T-helper 22 cell (primary cell): ENCODE data around the gene IGF1R.

Experiments used
- DNase-seq: peaks from one replicate; pipeline ENCODE4 v3.0.0-alpha.2; 2020; ENCODE audit warnings: low read depth

Gene IGF1R

GRCh38 chr15:98888820-98889479 lies 240.6 kb downstream of the IGF1R start:
- DNase-seq, result no peak

- DNase-seq, result no peak
Measured at GRCh38 chr15:98889930-98890695, 241.8 kb downstream of the IGF1R start.

DNA sequence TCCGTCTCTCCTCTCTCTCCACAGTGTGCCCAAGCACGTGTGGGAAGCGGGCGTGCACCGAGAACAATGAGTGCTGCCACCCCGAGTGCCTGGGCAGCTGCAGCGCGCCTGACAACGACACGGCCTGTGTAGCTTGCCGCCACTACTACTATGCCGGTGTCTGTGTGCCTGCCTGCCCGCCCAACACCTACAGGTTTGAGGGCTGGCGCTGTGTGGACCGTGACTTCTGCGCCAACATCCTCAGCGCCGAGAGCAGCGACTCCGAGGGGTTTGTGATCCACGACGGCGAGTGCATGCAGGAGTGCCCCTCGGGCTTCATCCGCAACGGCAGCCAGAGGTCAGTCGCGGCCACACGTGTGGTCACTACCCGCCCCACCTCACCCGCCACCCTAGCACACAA lies 243.0 kb downstream of the IGF1R start:
- no peak for DNase-seq

DNA sequence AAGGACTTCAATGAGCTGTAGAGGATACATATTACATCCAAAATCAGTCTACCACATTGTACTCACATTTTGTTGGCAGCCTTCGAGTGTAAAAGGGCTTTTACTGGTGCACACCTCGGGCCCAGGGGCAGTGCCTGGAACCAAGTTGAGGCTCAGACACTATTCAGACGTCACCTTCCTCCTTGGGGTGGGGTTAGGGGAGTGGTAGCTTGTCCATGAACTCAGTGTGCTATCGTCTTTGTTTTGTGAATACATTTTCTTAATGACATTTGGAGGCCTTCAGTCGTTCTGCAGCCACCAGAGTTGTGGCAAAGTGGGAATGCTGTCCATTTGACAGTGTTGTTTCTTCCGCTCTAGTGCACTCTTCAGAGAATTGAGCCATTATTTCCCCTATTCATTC lies 245.1 kb downstream of the IGF1R start:
- no peak for DNase-seq

DNA sequence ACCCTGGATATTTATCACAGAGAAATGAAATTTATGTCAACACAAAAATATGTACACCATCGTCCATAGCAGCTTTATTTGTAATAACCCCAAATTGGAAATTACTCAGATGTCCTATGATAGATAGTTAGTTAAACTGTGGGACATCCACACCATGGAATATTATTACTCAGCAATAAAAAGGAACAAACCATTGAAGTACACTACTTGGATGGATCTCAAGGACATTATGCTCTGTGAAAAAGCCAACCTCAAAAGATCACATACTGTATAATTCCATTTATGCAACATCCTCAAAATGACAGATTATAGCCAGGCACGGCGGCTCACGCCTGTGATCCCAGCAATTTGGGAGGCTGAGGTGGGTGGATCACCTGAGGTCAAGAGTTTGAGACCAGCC lies 246.0 kb downstream of the IGF1R start:
- no peak for DNase-seq

DNA sequence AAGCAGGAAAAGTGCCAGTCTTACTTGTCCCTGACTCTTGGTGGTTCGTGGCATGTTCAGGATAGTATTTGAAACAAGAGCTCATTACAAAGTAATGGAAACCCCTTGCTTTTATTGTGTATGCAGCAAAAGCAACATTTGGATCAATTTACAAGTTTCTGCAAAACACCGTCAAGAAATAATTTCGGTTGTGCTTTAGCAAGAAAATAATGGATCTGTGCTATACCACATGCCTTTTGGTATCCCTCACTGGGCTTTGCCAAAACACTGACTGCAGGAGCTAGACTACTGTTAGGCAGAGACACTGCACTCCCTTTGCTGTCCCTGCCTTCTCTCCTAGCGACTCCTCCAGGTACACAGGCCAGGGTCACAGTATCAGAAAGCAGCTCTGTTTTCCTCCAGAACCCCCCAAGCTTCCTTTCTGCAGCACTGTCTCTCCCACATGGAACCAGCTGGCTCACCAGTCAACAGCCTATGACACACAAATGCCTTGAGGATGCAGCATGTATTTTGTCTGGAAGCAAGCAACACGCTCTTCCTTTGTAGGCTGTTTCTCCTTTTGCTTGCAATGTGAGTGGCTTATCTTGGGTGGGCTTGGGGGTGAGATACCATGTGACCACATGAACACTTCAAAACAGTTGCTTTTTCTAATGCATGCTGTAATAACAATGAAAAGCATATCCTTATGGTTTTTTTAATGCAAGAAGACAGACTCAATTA lies 247.8 kb downstream of the IGF1R start:
- DNase-seq, result no peak

GRCh38 chr15:98896802-98897732 lies 248.7 kb downstream of the IGF1R start:
- DNase-seq, result no peak

DNA sequence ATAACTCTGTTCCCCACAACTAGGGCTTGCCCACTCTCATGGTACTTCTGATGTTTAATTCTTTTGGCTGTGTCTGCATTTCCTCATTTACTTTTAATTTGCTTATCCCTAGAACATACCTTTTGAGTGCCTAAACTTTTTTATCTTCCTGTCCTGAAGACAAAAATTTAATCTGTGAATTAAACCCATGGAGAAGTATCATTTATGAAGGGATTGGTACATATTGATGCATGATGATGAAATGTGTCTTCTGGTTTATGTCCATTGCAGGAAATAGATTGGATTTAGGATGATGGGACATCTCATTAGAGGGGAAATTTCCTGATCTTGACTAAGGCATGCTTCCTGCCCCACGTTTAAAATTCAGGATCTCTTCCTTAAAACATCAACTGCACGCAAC lies 249.8 kb downstream of the IGF1R start:
- DNase-seq, result no peak

GRCh38 chr15:98899272-98900021 lies 251.1 kb downstream of the IGF1R start:
- no peak for DNase-seq

- no peak for DNase-seq
Measured at GRCh38 chr15:98900356-98900755, 252.0 kb downstream of the IGF1R start.

GRCh38 chr15:98901434-98902072 lies 253.2 kb downstream of the IGF1R start:
- DNase-seq, result no peak

DNA sequence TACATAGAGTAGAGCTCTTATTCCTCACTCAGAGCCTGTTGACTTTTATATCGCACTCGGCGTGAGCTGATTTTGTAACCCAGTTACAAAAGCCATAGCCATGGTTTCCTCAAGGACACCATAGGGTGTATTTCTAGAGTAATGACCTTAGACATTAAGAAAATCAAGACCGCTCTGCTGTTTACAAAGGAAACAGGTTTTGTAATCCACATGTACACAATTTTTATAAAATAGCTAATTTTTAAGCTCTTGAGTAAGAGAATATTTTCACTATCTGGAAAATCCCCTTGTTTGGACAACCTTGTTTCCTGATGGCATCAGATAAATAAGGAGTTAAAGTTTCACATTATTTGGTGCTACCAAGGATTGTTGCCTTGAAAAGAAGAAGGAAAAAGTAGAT lies 254.6 kb downstream of the IGF1R start:
- no peak for DNase-seq

- no peak for DNase-seq
Measured at GRCh38 chr15:98903377-98904018, 255.2 kb downstream of the IGF1R start.

DNA sequence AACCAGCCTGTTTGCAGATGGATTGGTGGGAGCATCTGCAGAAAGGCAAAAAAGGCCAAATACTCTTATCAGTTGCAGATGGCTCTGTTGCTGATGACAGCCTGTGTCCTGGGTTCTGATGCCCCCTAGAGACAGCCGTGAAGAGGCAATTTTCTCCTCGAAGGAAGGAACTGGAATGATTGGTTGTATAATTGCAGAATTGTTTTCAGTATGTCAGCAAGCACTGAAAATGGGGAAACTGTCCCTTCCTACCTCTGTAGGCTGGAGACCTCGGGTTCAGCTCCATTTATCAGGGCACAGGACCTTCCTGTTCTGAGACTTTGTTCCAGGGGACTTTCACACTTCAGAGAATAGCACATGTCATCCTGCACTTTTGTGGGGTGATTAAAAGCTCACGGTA lies 256.2 kb downstream of the IGF1R start:
- no peak for DNase-seq

GRCh38 chr15:98905963-98906711 lies 257.8 kb downstream of the IGF1R start:
- no peak for DNase-seq

GRCh38 chr15:98906712-98907083 lies 258.4 kb downstream of the IGF1R start:
- DNase-seq, result no peak

DNA sequence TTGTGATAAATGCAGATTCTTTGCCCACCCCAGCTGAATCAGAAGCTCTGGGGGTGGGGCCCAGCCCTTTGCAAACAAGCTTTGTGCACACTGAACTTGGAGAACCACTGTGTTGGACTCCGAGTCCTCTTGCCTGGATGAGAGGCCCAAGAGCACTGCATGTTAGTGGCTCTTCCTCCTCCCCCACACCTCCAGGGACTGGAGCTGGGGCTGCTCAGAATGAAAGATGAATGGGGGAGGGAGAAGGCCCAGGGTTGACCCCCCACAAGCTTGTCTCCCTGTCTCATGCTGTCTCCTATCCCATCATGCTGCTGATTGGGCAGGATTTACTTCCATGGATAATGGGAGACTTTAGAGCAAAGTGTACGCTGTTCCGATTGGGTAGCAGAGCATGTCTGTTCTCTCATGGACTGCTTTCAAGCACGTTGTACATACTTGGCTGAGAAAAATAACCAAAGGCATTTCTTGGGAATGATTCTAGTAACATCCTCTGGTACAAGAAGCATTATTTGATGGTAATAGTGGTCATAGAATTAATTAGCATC lies 259.7 kb downstream of the IGF1R start:
- no peak for DNase-seq

- no peak for DNase-seq
Measured at GRCh38 chr15:98909968-98910885, 261.9 kb downstream of the IGF1R start.
